Natural killer cell treated with Interleukin-12 subunit alpha and Interleukin-12 subunit beta and Interleukin-15 and Interleukin-18, amount 100 ng/mL, for 72 hours (primary cell): ENCODE results near the gene PLIN1. TPM values are rescaled to one million over a fixed set of nuclear protein-coding genes. Genes with fewer than 3 reads are reported as not detected.

Source experiments
- total RNA-seq, 2 donors: library from RNA; stranded (reverse); gene quantifications; one replicate each; pipeline ENCODE4 v1.2.3, GENCODE V29; 2022

PLIN1 gene
- total RNA-seq, 2 donors from 2014 or later: 0.33 to 1.0 TPM

Other genes starting within 250 kb of the PLIN1 start
- not detected for gene RHCG, start 182.8 kb downstream of the PLIN1 start, total RNA-seq
- 10 to 100 TPM; 12.9 to 42.1 TPM for gene TICRR, start 103.9 kb downstream of the PLIN1 start, total RNA-seq
- 1 to 10 TPM in 1 of 2 donors, under 1 TPM in 1; 1.00 to 1.4 TPM for gene KIF7, start 23.9 kb downstream of the PLIN1 start, total RNA-seq
- 1 to 10 TPM; 3.1 to 3.2 TPM for gene PEX11A, start 11.4 kb upstream of the PLIN1 start, total RNA-seq
- not detected for gene WDR93, start 11.4 kb upstream of the PLIN1 start, total RNA-seq
- gene MESP1, start 71.9 kb upstream of the PLIN1 start, total RNA-seq: 1 to 10 TPM; 2.3 to 4.0 TPM
- gene MESP2, start 97.0 kb upstream of the PLIN1 start, total RNA-seq: not detected
- gene ANPEP, start 135.5 kb upstream of the PLIN1 start, total RNA-seq: 1 to 10 TPM in 1 of 2 donors, not detected in 1; 3.2 TPM
- 10 to 100 TPM; 29.0 to 34.4 TPM for gene AP3S2, start 214.6 kb upstream of the PLIN1 start, total RNA-seq
- gene ARPIN, start 233.6 kb upstream of the PLIN1 start, total RNA-seq: not detected